ENCODE data around the gene ZNF91.
"Not testable (repeated sequence)": the region's sequence is repeated elsewhere in the genome, so short reads cannot be mapped to it uniquely, and the experiment has no call there.

Gene ZNF91

GRCh38 chr19:23305555-23305954, 89.7 kb downstream of the ZNF91 start:
- H3K27ac ChIP-seq = no peak overlapping the region
- TF ChIP-seq CTCF (conservative IDR thresholded peaks at IDR 0.05) = peak; percentile 60

DNA sequence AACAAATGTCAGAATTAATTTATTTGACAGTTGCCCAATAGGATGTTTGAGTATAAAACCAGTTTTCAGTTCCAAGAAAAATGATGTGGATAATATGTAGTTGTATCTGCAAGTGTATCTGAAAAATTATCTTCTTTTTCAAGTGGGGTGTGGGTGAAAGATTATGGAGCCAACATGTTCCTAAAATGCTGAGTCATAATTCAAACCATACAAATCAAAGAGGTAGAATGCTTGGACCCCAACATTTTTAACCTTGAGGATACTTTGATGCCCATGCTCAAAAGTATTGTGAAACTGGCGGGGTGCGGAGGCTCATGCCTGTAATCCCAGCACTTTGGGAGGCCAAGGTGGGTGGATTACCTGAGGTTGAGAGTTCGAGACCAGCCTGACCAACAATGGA, 91.0 kb downstream of the ZNF91 start:
- H3K27ac ChIP-seq = no peak overlapping the region

DNA sequence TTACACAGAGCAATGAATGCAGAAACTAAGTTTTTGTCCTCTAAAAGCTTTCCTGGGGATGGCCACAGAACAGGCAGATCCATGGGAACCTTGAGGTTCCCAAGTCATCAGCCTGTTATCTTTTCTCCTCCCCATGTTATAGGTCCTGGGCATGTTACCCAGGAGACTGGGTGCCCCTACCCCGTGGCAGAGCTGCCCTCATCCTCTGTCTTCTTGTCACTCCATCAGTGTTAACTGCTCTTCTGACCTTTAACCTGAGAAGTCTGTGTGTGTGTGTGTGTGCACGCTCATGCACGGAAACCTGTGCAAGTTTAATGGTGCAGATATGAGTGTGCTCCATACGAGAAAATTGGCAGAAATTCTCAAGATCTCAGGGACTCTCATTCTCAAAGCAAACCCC, 101.1 kb downstream of the ZNF91 start:
- no peak for TF ChIP-seq CTCF (conservative IDR thresholded peaks at IDR 0.05)
- H3K27ac ChIP-seq = no peak overlapping the region

More for the DNA sequence above, 91.0 kb downstream of the ZNF91 start:
- no peak for TF ChIP-seq CTCF (conservative IDR thresholded peaks at IDR 0.05)

- H3K27ac ChIP-seq = not testable (repeated sequence)
Measured at GRCh38 chr19:23289966-23290365, 105.3 kb downstream of the ZNF91 start.

All from VCaP (cell line).